ENCODE results near the gene CD68.
"Not testable (repeated sequence)": the region's sequence is repeated elsewhere in the genome, so short reads cannot be mapped to it uniquely, and the experiment has no call there.

CD68 gene

DNA sequence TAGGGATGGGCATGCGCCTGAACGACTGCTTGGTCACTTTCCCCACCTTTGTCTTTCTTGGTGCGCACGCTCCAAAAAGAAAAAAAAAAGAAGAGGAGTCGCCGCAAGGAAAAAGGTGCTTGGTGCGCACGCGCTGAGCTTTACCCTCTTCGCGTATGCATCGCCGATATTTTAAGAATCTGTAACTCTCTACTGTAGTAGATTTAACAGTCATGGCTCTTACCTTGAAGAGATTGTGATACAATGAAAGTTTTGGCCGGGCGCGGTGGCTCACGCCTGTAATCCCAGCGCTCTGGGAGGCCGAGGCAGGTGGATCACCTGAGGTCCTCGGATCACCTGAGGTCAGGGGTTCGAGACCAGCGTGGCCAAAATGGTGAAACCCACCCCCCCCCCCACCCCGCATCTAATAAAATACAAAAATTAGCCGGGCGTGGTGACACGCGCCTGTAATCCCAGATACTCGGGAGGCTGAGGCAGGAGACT is 35.9 kb downstream of the CD68 start:
- no peak for DNase-seq

DNA sequence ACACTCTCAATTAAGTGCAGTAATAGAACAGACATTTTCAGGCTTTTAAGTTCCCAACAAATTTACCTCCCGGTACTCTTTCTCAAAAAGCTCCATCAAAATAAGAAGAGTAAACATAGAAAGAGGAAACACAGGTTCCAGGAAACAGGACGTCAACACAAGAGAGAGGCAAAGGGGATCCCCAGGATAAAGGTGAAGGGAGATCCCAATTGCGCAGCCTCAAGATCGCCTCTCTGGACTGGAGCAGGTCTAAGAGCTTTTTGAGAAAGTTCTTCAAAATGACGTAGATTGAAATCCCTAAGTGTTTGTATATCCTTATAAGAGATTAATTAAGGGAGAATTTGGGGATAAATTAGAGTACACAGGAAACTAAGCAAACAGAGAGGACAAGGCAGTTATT is 39.2 kb downstream of the CD68 start:
- DNase-seq: no peak

DNA sequence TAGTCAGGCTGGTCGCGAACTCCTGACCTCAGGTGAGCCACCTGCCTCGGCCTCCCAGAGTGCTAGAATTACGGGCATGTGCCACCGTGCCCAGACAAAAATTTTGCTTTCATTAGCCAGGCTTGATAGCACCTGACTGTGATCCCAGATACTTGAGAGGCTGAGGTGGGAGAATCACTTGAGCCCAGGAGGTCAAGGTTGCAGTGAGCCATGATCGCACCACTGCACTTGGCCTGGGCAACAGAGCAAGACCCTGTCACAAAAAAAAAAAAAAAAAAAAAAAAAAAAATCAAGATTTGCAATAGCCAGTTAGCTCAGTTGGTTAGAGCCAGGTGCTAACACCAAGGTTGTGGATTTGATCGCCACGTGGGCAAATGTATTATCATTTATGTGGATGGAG is 41.4 kb downstream of the CD68 start:
- DNase-seq: no peak

DNA sequence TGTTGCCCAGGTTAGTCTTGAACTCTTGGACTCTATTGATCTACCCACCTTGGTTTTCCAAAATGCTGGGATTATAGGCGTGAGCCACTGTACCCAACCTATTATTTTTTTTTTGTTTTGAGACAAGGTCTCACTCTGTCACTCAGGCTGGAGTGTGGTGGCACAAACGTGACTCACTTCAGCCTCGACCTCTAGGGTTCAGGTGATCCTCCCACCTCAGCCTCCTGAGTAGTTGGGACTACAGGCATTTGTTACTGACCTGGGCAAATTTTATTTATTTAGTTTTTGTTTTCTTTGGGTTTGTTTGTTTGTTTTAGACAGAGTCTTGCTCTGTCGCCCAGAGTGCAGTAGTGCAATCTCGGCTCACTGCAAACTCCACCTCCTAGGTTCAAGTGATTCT is 44.2 kb downstream of the CD68 start:
- no peak for DNase-seq

DNA sequence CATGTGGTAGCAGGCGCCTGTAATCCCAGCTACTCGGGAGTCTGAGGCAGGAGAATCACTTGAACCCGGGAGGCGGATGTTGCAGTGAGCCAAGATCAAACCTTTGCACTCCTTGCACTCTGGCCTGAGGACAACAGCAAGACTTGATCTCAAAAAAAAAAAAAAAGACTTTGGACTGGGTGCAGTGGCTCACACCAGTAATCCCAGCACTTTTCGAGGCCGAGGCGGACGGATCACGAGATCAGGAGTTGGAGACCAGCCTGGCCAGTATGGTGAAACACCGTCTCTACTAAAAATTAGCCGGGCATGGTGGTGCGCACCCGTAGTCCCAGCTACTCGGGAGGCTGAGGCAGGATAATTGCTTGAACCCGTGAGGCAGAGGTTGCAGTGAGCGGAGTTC is 46.3 kb downstream of the CD68 start:
- DNase-seq: not testable (repeated sequence)

DNA sequence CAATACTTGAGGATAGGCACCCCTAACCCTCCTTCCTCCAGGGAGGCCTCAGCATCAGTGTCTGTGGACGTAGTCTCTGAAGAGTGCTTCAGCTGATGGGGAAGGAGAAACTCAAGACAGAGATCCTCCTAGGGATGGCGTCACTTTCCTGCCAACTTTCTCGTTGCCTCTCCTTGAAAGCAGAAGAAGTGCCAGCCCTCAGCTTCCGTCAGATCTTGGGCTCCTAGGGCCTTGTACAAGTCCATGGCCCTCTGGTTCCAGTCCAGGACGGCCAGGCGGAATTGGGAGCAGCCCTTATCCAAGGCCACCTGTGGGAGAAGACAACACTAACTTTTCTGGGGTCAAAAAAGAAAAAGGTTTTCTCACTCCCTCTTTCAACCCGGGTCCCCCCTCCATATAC is 46.9 kb downstream of the CD68 start:
- no peak for DNase-seq

DNA sequence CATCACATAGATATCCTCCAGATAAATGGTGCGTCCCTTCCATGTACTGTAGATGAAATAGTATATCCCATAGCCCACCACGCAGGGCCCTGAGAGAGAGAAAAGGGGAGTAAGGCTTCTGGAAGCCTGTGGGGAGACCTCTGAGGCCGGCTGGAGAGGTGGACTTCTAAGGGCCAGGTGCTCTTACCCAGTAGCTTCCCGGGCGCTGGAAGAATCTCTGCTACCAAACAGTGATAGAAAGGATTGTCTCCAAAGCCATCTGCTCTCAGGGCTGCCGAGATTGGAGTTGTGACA is 47.5 kb downstream of the CD68 start:
- no peak for DNase-seq

DNA sequence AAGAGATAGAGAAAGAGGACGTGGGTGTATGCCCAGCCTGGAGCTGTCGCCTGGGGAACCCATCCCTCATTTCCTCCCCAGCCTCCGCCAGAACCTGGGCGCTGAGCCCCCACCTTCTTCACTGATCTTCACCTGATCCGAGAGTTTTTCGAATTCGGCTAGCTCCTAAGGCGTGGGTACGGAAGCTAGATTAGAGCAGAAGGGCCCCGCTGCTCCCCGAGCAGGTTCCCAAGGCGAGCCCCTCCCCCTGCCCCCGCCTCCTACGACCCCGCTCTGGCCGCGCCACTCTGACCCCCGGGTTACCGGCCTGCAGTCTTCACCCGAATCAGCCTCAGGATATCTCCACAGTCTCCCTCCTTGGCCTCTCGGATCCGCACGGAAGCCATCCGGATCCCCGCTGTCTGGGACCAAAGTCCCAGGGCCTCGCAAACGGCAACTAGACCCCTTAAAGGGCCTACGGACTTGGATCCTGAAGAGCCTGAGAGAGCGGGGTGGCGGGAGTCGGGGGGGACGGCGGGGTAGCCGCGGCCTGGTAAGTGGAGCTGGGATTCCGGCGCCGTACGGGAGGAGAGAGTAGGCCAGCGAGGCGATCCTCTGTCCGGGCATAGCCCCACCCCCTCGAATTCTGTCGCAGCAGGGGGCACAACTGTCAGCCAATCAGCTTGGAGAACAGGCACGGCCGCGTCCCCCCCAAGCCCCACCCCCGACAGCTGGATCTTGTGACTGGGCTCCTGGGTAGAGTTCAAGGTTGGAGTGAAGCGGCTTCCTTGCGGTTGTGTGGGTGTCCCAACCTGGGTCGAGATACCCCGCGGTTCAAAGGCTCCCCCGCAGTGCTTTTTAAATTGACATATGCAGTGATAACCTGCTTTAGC is 48.0 kb downstream of the CD68 start, which contains the start of gene SAT2:
SAT2 (minus strand) TSS at position 572 of the 872 bp plus-strand sequence; CDS start at position 386, 186 bp downstream.
- peak; percentile 99 for DNase-seq

- no peak for DNase-seq
Observed at GRCh38 chr17:7629939-7630571, 50.6 kb downstream of the CD68 start, which contains the start of gene SHBG. Gene SHBG (plus strand): TSS chr17:7630135. CDS start chr17:7630173, 38 bp downstream.
